HEK293T (cell line): ENCODE results near the gene CARD11.

Experiments used
- CTCF ChIA-PET: fragments of 350-600 bp; formaldehyde crosslinking; extraction: SDS; loops from one replicate; lab custom pipeline; 2021; ENCODE audit warnings: antibody characterized with exemption, inconsistent platforms; lab: Yijun Ruan, JAX
- POLR2A ChIA-PET: fragments of 350-600 bp; formaldehyde crosslinking; extraction: SDS; loops from one replicate; lab custom pipeline; 2020; ENCODE audit warnings: antibody characterized with exemption, inconsistent platforms; lab: Yijun Ruan, JAX
- DNase-seq: peaks from one replicate; pipeline ENCODE4 v3.0.0; 2012; ENCODE audit warnings: mixed read lengths; ENCODE audit errors: extremely low spot score
- ARNT ChIP-seq: fragments of 450-650 bp; IDR thresholded peaks from 2 replicates; pipeline ENCODE4 v1.6.1; 2017; ENCODE audit warnings: mild to moderate bottlenecking
- BHLHE40 ChIP-seq: fragments of 450-650 bp; IDR thresholded peaks from 2 replicates; pipeline ENCODE4 v1.6.1; 2016; ENCODE audit warnings: mild to moderate bottlenecking, moderate library complexity, borderline replicate concordance
- CTBP1 ChIP-seq: fragments of 450-650 bp; IDR thresholded peaks from 2 replicates; pipeline ENCODE4 v1.6.1; 2016; ENCODE audit warnings: borderline replicate concordance
- ELF4 ChIP-seq: fragments of 450-650 bp; IDR thresholded peaks from 2 replicates; pipeline ENCODE4 v1.6.1; 2017; ENCODE audit warnings: antibody characterized with exemption
- FOXA1 ChIP-seq: fragments of 450-650 bp; IDR thresholded peaks from 2 replicates; pipeline ENCODE4 v1.6.1; 2016; ENCODE audit warnings: mild to moderate bottlenecking
- FOXK2 ChIP-seq: fragments of 450-650 bp; IDR thresholded peaks from 2 replicates; pipeline ENCODE4 v1.6.1; 2016; ENCODE audit warnings: mild to moderate bottlenecking
- FOXM1 ChIP-seq: fragments of 450-650 bp; IDR thresholded peaks from 2 replicates; pipeline ENCODE4 v1.6.1; 2017; ENCODE audit warnings: mild to moderate bottlenecking, borderline replicate concordance
- HDGF ChIP-seq: fragments of 450-650 bp; IDR thresholded peaks from 2 replicates; pipeline ENCODE4 v1.6.1; 2017; ENCODE audit warnings: antibody characterized with exemption, borderline replicate concordance
- L3MBTL2 ChIP-seq: fragments of 450-650 bp; conservative IDR thresholded peaks from 2 replicates; pipeline ENCODE4 v1.6.1; 2016; ENCODE audit warnings: mild to moderate bottlenecking
- LEF1 ChIP-seq: fragments of 450-650 bp; IDR thresholded peaks from 2 replicates; pipeline ENCODE4 v1.6.1; 2017; ENCODE audit warnings: mild to moderate bottlenecking, borderline replicate concordance
- NFRKB ChIP-seq: fragments of 450-650 bp; IDR thresholded peaks from 2 replicates; pipeline ENCODE4 v1.6.1; 2016; ENCODE audit warnings: mild to moderate bottlenecking, moderate library complexity
- SP1 ChIP-seq: fragments of 450-650 bp; IDR thresholded peaks from 2 replicates; pipeline ENCODE4 v1.6.1; 2017
- SUZ12 ChIP-seq: fragments of 450-650 bp; IDR thresholded peaks from 2 replicates; pipeline ENCODE4 v1.6.1; 2016; ENCODE audit warnings: mild to moderate bottlenecking
- TARDBP ChIP-seq: fragments of 450-650 bp; IDR thresholded peaks from 2 replicates; pipeline ENCODE4 v1.6.1; 2016
- ZNF384 ChIP-seq: fragments of 450-650 bp; IDR thresholded peaks from 2 replicates; pipeline ENCODE4 v1.6.1; 2016
- TF ChIP-seq, protein P1 (sequence below): fragments of 450-650 bp; IDR thresholded peaks from 2 replicates; pipeline ENCODE4 v1.6.1; 2016

The CARD11 gene

DNA sequence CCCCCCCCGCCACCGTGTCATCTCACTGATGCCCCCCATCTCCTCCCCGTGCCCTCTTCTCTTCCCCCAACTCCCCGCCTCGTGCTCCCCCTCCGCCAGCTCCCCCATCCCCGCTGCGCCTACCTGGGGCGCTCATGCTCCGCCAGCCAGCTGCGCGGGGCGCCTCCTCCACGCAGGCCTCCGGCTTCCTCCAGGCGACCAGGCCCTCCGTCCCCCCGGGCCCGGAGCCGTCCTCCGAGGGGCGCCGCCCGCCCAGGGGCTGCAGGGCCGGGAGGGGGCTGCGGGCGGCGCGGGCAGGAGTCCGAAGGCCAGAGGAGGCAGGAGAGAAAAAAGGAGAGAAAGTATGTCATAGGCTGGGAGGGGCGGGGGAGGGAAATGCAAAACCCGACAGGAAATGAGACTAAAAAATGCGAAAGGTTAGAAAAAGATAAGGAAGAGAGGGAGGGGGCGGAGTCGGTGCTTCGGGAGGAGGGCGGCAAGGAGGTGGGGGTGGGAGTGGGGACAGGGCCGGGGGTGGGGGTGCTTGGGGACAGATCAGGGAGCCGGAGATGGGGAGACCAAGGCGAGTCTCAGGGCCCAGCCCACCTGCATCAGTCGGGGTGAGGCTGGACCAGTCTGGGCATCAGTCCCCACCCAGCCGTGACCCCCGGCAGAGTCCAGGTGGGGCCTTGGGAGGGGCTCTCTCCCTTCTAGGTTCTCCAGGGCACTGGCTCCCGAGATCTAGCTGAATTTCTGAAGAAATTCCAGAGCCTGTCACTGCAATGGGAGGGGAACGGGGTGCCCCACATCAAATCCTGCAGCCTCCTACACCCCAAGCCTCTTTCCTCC is at the start of gene CARD11:
TSS of gene CARD11 (minus strand) at position 324 of the 828 bp plus-strand sequence. CDS start 85,361 bp downstream, outside the sequence.
- CTCF ChIA-PET = no interaction called here
- TF ChIP-seq ZNF384 (no peak), TARDBP (no peak), ELF4 (no peak)
- POLR2A ChIA-PET = no interaction called here
- no peak for DNase-seq

DNA sequence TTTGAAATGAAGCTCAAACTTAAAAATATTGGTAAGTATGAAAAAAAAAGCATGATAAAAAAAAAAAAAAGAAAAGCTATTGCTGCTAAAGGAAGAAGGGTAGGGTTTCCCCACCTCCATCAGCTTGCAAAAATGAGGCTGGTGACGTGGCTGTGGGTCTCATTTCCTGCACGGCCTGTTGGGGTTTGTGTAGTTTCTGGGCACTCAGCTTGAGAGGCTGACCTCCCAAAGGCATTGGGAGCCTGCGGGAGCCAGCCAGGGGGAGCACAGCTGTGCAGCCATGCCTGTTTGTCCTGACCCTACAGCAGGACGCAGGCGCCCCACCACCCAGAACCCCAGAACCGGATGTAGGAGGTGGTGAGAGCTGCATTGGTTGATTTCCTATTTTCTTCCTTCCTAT is 48.8 kb upstream of the CARD11 start:
- CTCF ChIA-PET = interaction anchor here (0.6 to 1.2 kb wide), 2 partner anchors 17 to 27 kb away, joined by 3 to 7 read pairs; no protein-coding TSS in a partner anchor
- POLR2A ChIA-PET = no interaction called here
- TF ChIP-seq, protein P1, sequence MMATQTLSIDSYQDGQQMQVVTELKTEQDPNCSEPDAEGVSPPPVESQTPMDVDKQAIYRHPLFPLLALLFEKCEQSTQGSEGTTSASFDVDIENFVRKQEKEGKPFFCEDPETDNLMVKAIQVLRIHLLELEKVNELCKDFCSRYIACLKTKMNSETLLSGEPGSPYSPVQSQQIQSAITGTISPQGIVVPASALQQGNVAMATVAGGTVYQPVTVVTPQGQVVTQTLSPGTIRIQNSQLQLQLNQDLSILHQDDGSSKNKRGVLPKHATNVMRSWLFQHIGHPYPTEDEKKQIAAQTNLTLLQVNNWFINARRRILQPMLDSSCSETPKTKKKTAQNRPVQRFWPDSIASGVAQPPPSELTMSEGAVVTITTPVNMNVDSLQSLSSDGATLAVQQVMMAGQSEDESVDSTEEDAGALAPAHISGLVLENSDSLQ = no peak
- TF ChIP-seq L3MBTL2 (no peak), SP1 (no peak), TARDBP (no peak), FOXM1 (no peak), FOXK2 (no peak), ZNF384 (no peak), SUZ12 (no peak), CTBP1 (no peak), FOXA1 (no peak), ELF4 (no peak), LEF1 (no peak)

DNA sequence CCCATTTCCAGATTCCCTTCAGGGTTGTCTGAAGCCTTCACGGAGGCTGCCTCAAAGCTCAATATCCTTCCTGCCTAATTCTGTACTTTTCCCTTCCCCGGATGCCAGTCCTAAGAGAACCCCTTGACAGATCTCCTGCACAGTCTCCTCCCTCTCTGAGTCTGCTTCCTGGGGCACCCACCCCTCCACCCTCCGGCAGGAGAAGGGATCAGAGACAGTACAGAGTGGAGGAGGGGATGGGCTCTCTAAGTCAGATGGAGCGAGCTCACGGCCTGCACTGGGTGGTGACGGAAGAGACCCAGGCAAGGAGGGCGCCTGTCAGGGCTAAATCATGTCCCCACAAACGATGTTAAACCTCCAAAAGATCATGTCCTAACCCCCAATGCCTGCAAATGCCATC is 48.0 kb upstream of the CARD11 start:
- CTCF ChIA-PET = interaction anchor here (0.6 kb wide), 1 partner anchor 27 kb away, joined by 3 read pairs; no protein-coding TSS in a partner anchor
- DNase-seq = no peak
- POLR2A ChIA-PET = no interaction called here
- TF ChIP-seq TARDBP (no peak), CTBP1 (no peak), ELF4 (no peak), FOXK2 (no peak), SP1 (no peak), NFRKB (no peak), BHLHE40 (no peak), HDGF (no peak), LEF1 (no peak), ZNF384 (no peak), SUZ12 (no peak)

More for the DNA sequence above, 48.8 kb upstream of the CARD11 start:
- DNase-seq = no peak

DNA sequence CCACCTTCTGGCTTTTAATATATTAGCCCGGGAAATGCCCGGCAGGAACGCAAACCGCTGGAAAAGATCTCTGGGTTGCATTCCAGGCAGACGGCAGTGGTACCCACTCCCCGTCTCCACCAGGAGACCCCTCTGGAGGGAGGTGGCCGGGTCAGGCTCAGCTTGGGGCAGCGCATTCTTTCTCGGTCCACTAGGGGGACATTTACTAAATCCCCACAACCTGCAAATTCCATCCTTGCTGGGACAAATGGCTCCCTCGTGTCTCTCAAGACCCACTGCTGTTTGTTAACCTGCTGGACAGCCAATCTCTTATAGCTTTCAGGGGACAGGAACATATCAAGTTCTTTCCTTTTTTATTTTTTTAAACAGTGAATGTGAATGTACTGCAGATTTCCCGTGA is 45.8 kb upstream of the CARD11 start:
- ChIA-PET CTCF (interaction anchor here (0.6 to 1.1 kb wide), 3 partner anchors 9 to 315 kb away, joined by 3 to 5 read pairs (median 4); no protein-coding TSS in a partner anchor), POLR2A (no interaction called here)
- TF ChIP-seq ZNF384 = no peak
- TF ChIP-seq L3MBTL2 = no peak
- TF ChIP-seq FOXK2 = no peak
- no peak for TF ChIP-seq FOXM1
- TF ChIP-seq TARDBP = no peak
- TF ChIP-seq LEF1 = no peak
- no peak for TF ChIP-seq CTBP1
- TF ChIP-seq, protein P1 = no peak
- TF ChIP-seq BHLHE40 = no peak
- TF ChIP-seq SP1 = no peak
- TF ChIP-seq FOXA1 = no peak
- TF ChIP-seq NFRKB = no peak
- no peak for TF ChIP-seq ELF4
- TF ChIP-seq SUZ12 = no peak
- no peak for TF ChIP-seq HDGF
- TF ChIP-seq ARNT = no peak
- DNase-seq = peak; percentile 62

DNA sequence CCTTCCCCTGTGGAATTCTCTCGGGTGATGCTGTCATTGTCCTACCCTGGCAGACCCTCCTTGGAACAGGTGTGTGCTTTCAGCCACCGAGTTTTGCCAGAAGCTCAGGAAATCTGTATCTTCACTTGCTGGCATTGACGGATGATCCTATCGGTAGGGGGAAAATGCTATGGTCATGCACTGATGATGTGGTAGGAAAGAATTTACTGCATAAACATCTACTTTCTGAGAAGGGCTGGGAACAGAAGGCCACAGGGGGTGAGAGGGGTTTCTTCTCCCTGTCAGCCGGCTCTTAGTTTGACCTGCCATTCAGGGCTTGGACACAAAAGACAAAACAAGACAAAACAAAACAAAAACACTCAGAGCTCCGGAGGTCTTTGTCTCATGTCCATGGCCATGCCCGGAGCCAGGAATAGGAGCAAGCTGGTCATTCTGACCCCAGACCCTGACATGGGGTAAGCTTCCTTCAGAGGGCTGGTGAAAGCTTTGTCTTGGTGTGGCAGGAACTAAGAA is 43.6 kb upstream of the CARD11 start:
- POLR2A ChIA-PET = no interaction called here
- DNase-seq = no peak
- TF ChIP-seq SP1 = no peak
- no peak for TF ChIP-seq L3MBTL2
- TF ChIP-seq FOXA1 = no peak
- CTCF ChIA-PET = no interaction called here

DNA sequence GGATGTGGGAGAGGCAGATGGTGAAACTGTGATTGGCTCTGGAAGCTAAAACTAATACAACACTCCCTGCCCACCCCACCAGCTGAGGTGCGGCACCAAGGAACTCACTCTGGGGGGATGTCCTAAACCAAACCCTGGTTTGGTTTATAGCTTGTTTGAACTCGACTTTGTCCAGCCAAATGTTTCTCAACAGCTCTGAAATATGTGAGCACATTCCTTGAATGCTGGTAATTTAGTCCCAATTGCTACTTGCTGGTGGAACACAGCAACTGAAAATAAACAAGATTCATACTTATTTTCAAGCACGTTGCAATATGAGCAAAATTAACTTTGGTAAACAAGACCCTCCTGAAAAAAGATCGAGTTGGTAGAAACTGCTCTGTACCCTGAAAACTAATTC is 39.7 kb upstream of the CARD11 start:
- TF ChIP-seq FOXA1 (no peak), FOXK2 (no peak), TARDBP (no peak), ZNF384 (no peak), L3MBTL2 (no peak), CTBP1 (no peak), ARNT (no peak), HDGF (no peak), SP1 (no peak), LEF1 (no peak), NFRKB (no peak), ELF4 (no peak), FOXM1 (no peak), BHLHE40 (no peak), SUZ12 (no peak)
- TF ChIP-seq, protein P1 = no peak
- DNase-seq = no peak
- CTCF ChIA-PET = interaction anchor here (0.6 kb wide), 1 partner anchor 1530 kb away, joined by 3 read pairs; no protein-coding TSS in a partner anchor
- POLR2A ChIA-PET = no interaction called here
